ENCODE measurements around the gene TMEM39B.

The TMEM39B gene

GRCh38 chr1:32072622-32073298, at the start of gene TMEM39B:
Gene TMEM39B, plus strand, starts transcription at chr1:32072939. Its CDS starts 109 bp downstream, at chr1:32073048.
- DNase-seq = peak; percentile 97

- DNase-seq = no peak
Observed at GRCh38 chr1:32023351-32023750, 49.4 kb upstream of the TMEM39B start.

- DNase-seq = no peak
Observed at GRCh38 chr1:32025515-32025914, 47.2 kb upstream of the TMEM39B start.

GRCh38 chr1:32028746-32029145, 44.0 kb upstream of the TMEM39B start:
- no peak for DNase-seq

GRCh38 chr1:32031578-32032274, 41.0 kb upstream of the TMEM39B start:
- no peak for DNase-seq

- DNase-seq = no peak
Observed at GRCh38 chr1:32032275-32032615, 40.5 kb upstream of the TMEM39B start.

- DNase-seq = no peak
Observed at GRCh38 chr1:32035119-32035518, 37.6 kb upstream of the TMEM39B start.

- DNase-seq = no peak
Observed at GRCh38 chr1:32040711-32041110, 32.0 kb upstream of the TMEM39B start.

GRCh38 chr1:32042330-32042729, 30.4 kb upstream of the TMEM39B start:
- no peak for DNase-seq

- DNase-seq = no peak
Observed at GRCh38 chr1:32044234-32044633, 28.5 kb upstream of the TMEM39B start.

GRCh38 chr1:32045772-32046171, 27.0 kb upstream of the TMEM39B start:
- DNase-seq = no peak

GRCh38 chr1:32047701-32048100, 25.0 kb upstream of the TMEM39B start:
- DNase-seq = no peak

GRCh38 chr1:32048440-32048839, 24.3 kb upstream of the TMEM39B start:
- no peak for DNase-seq

GRCh38 chr1:32051706-32052105, 21.0 kb upstream of the TMEM39B start:
- no peak for DNase-seq

- no peak for DNase-seq
Observed at GRCh38 chr1:32052887-32053286, 19.9 kb upstream of the TMEM39B start.

- no peak for DNase-seq
Observed at GRCh38 chr1:32055416-32055815, 17.3 kb upstream of the TMEM39B start.

GRCh38 chr1:32056598-32056997, 16.1 kb upstream of the TMEM39B start:
- no peak for DNase-seq

- no peak for DNase-seq
Observed at GRCh38 chr1:32060914-32061313, 11.8 kb upstream of the TMEM39B start.

- DNase-seq = no peak
Observed at GRCh38 chr1:32062867-32063230, 9.9 kb upstream of the TMEM39B start.

GRCh38 chr1:32063261-32063681, 9.5 kb upstream of the TMEM39B start:
- no peak for DNase-seq

GRCh38 chr1:32065613-32066488, 6.9 kb upstream of the TMEM39B start:
- peak; percentile 17 for DNase-seq

GRCh38 chr1:32066489-32066873, 6.3 kb upstream of the TMEM39B start:
- DNase-seq = peak; percentile 47

GRCh38 chr1:32068957-32069588, 3.7 kb upstream of the TMEM39B start:
- peak; percentile 69 for DNase-seq
